HG03457 (cell line): ENCODE measurements around the gene CAST.
"Not testable (repeated sequence)": the region's sequence is repeated elsewhere in the genome, so short reads cannot be mapped to it uniquely, and the experiment has no call there.

Experiments
- ATAC-seq: cut with Tn5 transposase; IDR thresholded peaks from one replicate; pipeline ENCODE4 v1.9.1; 2021; ENCODE audit warnings: moderate number of reproducible peaks; ENCODE audit not compliant: unreplicated experiment

Gene CAST

DNA sequence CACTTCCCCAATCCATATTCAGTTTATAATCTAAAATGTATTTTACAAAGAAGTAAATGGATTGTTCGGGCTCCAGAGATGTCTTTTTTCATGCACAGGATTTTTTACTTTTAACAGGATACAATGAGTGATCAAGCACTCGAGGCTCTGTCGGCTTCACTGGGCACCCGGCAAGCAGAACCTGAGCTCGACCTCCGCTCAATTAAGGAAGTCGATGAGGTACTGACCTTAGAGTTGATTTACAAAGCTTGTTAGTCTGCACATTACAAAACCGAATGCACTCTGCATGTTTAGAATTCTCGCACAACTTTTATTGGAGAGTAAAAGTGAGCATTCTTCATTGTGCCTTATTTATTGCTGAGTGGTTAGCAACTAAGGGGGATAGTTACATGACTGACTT, 80.4 kb downstream of the CAST start:
- ATAC-seq = no peak

DNA sequence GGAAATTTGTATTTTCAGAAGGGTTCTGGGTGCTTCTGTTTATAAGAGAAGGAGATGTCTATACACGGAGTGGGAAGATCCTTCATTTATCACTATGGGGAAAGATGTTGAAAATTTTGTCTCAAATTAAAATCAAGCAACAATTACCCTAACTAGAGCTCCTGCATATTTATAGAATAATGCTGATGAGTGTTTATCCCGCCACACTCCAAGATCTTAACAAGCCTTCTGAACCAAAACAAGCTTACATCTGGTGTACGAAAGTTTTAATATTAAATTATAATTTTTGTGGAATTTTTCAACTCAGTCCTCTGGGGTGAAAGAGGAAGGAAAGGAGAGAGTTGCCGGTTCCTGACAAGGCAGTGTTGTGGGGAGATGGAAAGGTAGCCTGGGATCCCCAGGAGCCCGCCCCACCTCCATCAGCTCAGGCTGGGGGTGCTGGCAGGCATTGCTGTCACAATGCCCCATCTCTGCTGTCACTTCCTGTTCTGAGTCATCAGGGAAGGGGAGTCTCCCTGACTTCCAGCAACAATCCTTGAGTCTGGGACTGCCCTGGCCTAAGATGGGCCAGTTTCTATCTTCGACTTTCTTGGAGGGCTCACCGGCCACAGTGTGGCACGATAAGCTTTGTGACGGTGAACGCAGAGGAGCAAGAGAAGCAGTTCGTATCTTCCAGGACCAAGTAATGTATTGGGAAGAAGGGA, 81.0 kb downstream of the CAST start:
- ATAC-seq = no peak

DNA sequence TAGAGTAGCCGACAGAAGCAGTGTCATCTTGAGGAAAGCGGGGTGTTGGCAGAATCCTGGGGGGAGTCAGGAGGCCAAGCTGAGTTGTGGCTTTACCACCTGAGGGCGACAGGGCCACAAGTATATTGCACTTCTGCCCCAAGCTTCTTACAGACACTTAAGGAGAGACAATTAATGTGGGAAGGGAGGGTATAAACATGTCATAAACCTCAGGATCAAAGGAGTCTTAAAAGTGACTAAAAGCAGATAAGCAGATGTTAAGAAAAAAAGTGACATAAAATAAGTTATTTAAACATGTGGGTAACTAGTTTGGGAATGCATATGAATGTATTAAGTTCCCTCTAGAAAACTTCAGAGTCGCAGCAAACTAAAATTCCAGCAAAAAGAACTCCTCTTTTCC, 81.6 kb downstream of the CAST start:
- ATAC-seq = no peak

DNA sequence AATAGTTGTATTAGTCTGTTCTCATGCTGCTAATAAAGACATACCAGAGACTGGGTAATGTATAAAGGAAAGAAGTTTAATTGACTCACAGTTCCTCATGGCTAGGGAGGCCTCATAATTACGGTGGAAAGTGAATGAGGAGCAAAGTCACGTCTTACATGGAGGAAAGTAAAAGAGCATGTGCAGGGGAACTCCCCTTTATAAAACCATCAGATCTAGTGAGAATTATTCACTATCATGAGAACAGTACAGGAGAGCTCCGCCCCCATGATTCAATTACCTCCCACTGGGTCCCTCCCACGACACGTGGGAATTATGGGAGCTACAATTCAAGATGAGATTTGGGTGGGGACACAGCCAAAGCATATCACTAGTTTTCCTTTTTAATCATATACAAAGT, 82.0 kb downstream of the CAST start:
- not testable (repeated sequence) for ATAC-seq

DNA sequence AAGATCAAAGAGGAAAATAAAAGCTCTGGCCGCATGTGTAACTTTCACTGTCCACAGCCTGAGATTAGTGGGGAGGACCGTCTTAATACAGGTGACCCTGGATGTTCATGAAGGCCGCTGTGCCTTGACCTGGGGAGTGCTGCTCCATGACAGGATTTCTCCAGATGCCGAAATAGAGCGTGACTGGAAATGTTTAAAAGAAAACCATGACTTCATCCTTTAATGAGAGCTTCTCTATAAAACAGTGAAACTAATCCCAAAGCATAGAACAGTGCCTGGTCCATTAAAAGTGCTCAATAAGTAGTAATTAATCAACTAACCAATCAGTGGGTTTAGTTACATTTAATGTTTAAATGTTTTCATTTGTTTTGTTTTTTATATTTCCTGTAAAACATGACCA, 82.8 kb downstream of the CAST start:
- no peak for ATAC-seq

DNA sequence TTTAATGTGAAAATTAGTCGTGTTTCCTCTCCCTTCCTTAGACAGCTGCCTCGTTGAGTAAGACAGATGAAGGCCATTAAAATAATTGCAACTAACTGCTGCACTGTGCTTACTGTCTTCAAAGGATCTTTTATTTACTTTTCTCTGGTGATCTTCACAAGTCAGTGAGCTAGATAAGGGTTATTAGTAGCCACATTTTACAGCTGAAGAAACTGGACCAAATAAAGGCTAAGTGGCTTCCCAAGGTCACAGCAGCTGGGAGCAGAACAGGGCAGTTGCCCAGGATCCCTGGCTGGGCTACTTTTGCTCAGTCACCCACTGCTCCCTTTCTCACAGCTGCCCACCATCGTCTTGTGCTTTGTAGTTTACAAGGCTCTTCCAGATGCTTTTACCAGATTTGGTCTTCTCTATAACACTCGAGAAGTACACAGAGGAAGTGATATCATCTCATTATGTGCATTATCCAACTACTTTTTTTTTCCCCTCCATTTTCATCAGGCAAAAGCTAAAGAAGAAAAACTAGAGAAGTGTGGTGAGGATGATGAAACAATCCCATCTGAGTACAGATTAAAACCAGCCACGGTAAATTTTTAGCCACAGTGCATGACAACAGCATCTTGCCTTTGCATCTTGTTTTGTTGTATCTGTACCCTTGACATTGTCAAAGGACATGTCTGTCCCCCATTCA, 83.8 kb downstream of the CAST start:
- ATAC-seq = no peak

DNA sequence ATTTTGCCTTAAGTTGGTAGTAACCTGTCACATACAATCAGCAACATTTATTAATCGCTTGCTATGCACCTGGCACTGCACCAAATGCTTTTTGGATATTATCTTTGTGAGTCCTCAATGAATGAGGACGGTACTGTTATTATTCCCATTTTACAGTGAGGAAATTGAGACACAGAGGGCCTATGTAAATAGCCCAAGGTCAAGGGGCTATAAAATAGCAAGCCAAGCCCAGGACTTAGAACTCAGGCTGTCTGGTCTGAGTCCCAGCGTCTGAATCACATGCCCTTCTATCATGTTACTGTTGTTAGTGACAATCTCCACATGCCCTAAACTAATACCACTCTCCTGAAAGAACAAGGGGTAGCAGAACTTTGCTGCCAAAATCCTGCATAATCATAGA, 85.5 kb downstream of the CAST start:
- ATAC-seq = no peak

DNA sequence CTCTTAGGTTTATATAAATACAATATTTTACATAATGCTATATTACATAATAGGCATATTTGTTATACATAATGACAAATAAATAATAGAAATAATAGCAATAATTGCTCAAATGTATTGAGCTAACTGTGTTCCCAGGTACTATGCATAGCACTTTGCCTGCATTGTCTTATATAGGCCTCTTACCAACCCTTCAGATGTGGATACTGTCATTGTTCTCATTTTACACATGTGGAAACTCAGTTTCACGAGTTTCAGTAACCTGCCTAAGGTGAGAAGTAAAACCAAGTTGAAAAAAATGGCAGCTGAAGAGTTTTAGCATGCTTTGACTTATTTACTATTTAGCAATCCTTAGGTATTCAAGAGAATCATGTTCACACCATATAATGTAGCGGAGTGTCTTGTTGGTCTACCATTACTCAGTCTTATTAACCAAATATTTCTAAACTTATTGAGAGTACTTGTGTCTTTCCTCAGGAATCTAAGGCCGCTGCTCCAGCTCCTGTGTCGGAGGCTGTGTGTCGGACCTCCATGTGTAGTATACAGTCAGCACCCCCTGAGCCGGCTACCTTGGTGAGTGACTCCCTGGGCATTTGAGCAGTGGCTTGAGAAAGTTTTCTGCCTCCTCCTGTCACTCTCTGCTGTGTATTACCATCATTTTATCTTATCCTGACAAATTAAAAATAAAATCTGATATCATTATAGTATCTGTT, 88.1 kb downstream of the CAST start:
- ATAC-seq = no peak

DNA sequence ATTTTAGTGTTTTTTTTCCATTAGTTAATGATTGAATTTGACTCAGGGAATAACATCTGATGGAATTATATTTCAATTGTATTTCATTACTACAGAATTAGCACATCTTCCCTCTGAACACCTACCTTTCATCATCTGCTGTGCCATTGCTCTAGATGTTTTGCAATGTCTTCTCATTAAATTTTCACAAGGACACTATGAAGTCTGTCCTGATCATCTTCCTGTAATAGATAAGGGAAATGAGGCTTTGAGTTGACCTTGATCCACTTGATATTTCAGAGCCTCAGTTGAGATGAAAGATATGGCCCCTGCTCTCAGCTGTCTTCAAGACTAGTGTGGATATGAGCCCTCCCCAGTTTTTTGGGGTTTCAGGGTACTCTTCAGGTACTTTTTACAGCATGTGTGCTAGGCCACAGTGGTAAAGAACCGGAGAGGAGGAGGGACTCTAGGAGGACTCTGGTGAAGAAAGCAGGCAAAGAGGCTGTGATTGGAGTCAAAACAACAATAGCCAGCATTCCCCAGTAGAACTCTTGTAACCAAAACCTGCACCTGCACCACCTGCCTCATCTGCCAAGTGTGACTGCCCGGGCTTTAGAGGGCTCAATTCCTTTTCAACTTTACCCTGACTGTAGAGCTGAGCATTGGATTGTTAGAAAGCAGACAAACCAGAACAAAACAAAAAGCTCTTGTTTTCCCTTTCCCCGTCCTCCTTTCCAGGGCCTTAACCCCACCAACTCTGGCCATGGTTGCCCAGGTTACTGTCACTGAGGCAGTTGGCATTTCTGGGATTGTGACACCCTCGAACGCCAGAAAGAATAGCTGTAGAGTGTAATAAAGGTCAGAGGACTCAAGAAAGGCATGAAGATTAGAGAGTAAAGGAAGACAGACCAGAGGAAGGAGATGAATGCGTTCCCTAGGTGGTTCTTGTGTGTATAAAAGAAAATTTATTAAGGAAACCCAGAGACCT, 89.3 kb downstream of the CAST start:
- ATAC-seq = no peak

DNA sequence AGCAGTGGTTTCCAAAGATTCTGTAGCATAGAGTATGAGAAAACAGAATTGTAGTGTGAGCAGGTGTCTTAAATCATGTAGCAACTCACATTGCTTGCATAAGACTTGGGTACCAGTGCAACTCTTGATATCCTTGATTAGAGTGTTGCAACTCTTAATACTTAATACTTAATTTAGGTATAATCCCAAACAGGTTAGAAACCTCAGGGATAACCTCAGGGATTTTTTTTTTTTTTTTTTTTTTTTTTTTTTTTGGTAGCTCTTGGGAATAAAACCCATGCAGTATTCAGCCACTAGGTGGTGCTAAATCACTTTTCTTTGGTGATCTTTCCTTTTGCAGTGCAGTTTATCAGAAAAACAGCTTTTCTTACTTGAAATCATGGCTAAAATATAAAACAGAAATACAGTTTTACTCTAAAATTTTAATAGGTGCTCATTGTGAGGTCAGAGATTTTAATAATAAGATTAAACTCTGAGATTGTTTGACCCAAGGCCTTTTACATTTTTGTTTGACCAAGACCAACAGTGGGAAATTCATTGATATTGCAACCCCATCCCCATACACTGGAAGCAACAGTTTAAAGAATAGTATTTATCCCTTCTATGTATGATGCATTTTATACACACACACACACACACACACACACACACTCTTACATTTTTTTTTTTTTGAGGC, 90.3 kb downstream of the CAST start:
- ATAC-seq = no peak

DNA sequence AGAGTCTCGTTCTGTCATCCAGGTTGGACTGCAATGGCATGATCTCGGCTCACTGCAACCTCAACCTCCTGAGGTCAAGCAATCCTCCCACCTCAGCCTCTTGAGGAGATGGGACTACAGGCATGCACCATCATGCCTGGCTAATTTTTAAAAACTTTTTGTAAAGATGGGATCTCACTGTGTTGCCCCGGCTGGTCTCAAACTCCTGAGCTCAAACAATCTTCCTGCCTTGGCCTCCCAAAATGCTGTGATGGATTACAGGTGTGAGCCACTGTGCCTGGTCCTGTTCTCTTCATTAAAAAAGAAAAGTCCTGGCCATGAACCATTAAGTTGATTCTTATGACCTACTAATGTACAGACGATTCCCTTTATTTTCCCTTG, 90.8 kb downstream of the CAST start:
- no peak for ATAC-seq

DNA sequence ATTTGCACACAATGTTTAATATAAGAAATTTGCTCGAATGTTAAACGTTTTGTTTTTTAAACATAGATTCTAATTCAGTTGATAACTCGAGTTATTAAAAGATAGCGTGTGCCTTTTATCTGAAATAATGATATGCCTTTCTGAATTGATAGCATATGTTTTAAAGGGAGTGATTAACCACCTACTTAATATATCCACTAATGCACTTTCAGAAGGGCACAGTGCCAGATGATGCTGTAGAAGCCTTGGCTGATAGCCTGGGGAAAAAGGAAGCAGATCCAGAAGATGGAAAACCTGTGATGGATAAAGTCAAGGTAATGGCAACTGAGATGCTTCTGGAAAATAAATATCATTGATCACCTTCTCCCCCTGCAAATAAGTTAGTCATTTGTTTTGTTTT, 91.7 kb downstream of the CAST start:
- no peak for ATAC-seq

DNA sequence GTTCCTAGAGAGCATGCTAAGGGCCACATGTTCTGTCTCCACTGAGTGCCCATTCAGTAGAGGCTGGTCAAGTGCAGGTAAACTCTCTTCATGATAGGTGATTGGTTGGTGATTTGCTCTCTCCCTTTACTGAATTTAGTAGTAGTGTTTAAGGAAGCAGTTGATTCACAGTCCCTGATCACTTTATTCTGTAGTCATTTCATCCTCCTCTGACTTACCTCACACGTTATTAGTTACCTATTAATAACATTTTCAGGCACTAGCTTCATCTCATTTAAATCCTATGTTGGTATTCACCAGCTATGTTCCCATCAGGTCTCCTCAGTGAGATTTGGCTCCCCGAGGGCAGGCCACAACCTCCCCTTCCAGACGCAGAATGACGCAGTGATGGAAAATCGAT, 93.7 kb downstream of the CAST start:
- no peak for ATAC-seq

DNA sequence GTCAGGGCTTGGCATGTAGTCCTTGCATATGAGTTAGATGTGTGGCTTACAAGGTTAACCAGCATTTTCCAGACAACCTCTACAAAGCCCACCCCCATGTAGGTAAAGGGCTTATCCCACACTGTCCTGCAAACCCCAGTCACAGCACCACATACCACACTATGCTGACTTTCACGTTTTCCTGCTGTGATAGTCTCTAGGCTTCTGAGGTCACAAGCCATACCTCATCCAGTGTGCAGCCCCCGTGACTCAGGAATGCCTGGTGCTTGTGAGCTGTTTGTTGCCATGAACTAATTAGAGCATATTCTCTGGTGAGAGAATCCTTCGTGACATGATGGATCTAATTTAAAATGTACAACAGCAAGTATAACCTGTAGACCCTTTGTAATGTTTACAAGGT, 94.8 kb downstream of the CAST start:
- no peak for ATAC-seq

DNA sequence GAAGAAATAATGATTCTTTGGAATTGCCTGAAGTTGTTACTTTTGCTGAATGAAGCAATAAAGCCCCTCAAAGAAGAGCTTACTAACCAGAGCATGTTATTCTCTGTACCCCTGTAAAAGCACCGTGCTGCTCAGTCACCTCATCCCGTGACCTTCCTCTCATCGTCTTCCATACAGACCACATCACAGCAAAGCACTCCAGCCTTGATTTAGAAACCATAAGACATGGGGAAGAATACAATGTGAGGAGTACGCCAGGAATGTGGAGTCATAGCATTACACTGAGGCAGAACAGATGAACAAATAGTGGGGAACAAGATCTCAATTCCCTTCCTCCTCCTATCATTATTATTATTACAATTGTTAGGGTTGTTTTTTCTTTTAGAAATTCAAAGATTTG, 96.4 kb downstream of the CAST start:
- ATAC-seq = no peak

DNA sequence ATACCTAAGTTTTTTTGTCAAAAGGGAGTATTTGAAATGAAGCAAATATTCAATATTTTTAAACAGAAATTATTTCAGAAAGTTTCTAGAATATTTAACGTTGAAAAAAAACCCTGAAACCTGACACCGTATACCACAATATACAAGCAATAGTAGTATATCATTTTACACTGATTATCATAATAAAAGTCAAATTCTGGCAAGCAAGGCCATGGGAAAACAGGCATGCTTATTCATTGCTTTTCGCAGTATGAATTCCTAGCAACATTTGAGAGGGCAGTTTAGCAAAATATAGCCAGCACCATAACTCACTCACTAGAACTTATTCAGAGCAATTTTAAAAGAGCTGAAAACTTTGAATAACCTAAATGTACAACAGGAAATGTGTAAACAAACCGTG, 99.4 kb downstream of the CAST start:
- no peak for ATAC-seq

DNA sequence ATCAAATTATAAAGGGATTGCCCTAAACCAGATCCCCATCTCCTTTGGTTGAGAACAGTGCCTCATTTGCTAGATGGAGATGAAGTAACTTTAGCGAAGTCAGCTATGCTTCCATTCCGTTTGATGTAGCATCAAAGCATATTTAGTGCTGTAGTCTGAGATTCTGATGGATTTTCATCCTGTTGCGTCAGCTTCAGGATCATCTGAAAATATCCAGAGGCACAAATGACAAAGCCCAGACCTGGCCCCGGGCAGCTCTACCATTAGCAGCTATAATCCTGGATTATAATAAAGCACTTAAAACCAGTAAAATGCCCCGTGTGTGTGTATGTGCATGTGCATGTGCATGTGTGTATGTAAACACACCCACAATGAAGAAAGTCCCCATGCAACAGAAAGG, 100.8 kb downstream of the CAST start:
- ATAC-seq = no peak

DNA sequence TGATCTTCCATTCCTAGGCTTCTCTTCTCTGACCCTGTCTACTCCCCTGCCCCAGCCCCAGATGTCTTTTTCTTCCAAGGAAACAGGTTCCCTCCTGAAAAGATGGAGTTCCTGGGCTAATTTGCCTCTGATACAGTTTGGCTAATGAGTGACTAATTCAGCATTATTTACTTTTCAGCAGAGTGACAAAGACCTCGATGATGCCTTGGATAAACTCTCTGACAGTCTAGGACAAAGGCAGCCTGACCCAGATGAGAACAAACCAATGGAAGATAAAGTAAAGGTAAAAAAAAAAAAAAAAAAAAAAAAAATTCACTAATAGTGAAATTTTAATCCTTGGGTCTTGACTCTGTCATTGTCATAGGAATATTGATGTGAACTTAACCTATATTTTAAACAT, 102.9 kb downstream of the CAST start:
- ATAC-seq = no peak

DNA sequence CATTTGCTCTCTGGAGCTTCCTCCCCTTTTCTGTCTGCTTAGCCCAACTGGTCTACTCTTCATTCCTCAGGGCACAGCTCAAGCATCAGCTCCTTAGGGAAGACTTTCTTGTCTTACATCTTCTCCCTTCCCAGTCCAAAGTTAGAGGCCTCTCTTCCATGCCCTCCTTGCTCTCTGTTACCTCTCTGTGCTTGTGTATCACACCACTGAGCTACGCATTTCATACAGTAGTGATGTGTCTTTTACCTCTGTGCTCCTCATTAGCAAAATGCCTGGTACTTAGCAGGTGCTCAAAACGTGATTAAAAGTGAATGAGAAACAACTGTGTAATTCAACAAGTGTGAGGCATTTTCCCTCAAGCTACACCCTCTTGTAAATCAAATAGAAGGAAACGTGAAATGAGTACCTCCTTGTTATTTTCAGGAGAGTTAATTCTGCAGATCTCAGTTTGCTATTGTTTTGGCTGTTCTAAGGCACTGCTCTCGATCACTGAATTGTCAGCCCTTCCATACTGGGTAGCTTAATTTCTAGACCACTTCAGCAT, 106.6 kb downstream of the CAST start:
- ATAC-seq = no peak

DNA sequence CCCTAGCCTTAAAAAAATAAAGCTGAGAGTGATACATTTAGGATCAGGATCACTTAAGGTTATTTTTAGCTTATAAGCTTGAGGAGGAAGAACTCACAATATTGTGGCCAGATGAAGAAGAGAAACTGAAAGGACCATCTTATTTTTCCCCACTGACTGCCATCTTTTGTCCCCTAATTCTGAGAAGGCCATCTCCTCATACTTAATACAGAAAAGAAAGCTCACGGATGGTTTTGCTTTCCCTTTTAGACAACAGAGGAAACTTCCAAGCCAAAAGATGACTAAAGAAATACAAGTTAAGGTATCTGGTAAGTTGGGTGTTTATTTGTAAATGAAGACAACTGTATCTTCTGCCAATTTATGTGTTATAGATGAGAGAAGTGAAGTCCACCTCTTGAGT, 109.2 kb downstream of the CAST start:
- no peak for ATAC-seq
